ENCODE data around the gene ZNF771.
"Not testable (repeated sequence)": the region's sequence is repeated elsewhere in the genome, so short reads cannot be mapped to it uniquely, and the experiment has no call there.

ZNF771 gene

GRCh38 chr16:30382111-30382881 is 25.1 kb upstream of the ZNF771 start, which contains the start of gene SEPTIN1:
TSS of gene SEPTIN1 (minus strand) at chr16:30382561. CDS start at chr16:30382542, 19 bp downstream.
- Histone ChIP-seq H3K4me3 (ENCODE audit: insufficient read depth, low read depth, low read length) (no peak within 1 kb of the TSS), H3K27me3 (ENCODE audit: control insufficient read depth, insufficient read depth, low read length, poor library complexity, severe bottlenecking) (no peaks in the 10 kb centered on the region), H3K36me3 (ENCODE audit: control insufficient read depth, insufficient read depth, low read length) (no peaks in the 10 kb centered on the region), H3K27ac (ENCODE audit: insufficient read depth, low read depth, low read length, poor library complexity, severe bottlenecking) (no peak within 1 kb of the TSS), H3K9me3 (ENCODE audit: control insufficient read depth, low read length) (no peaks in the 10 kb centered on the region), H3K4me1 (ENCODE audit: control insufficient read depth, insufficient read depth, low read length) (peaks cover 2% of the 10 kb centered on the region)
- WGBS, 2 experiments = 86 to 91% methylated on average over 11 to 12 of the region's 12 CpGs

GRCh38 chr16:30383521-30383920 is 23.9 kb upstream of the ZNF771 start:
- no peaks in the 10 kb centered on the region for H3K27me3 ChIP-seq (ENCODE audit: control insufficient read depth, insufficient read depth, low read length, poor library complexity, severe bottlenecking)
- no peak overlapping the region for H3K27ac ChIP-seq (ENCODE audit: insufficient read depth, low read depth, low read length, poor library complexity, severe bottlenecking)
- H3K4me1 ChIP-seq (ENCODE audit: control insufficient read depth, insufficient read depth, low read length) = no peaks in the 10 kb centered on the region
- no peak overlapping the region for H3K4me3 ChIP-seq (ENCODE audit: insufficient read depth, low read depth, low read length)
- H3K9me3 ChIP-seq (ENCODE audit: control insufficient read depth, low read length) = no peaks in the 10 kb centered on the region
- no peaks in the 10 kb centered on the region for H3K36me3 ChIP-seq (ENCODE audit: control insufficient read depth, insufficient read depth, low read length)
- WGBS, 2 experiments = 79 to 80% methylated on average over 2 of the region's 2 CpGs

- Histone ChIP-seq H3K4me1 (ENCODE audit: control insufficient read depth, insufficient read depth, low read length) (peaks cover 33% of the 10 kb centered on the region), H3K4me3 (ENCODE audit: insufficient read depth, low read depth, low read length) (peak overlapping the region; percentile 96), H3K9me3 (ENCODE audit: control insufficient read depth, low read length) (no peaks in the 10 kb centered on the region), H3K27me3 (ENCODE audit: control insufficient read depth, insufficient read depth, low read length, poor library complexity, severe bottlenecking) (no peaks in the 10 kb centered on the region), H3K27ac (ENCODE audit: insufficient read depth, low read depth, low read length, poor library complexity, severe bottlenecking) (peak overlapping the region; percentile 99), H3K36me3 (ENCODE audit: control insufficient read depth, insufficient read depth, low read length) (peaks cover 14% of the 10 kb centered on the region)
- 0% methylated on average over 29 to 31 of the region's 31 CpGs for WGBS, 2 experiments
These were observed 12.7 kb upstream of the ZNF771 start for GRCh38 chr16:30394592-30395154.

GRCh38 chr16:30395155-30395991 is 12.0 kb upstream of the ZNF771 start, which contains the start of gene ZNF48:
TSS of gene ZNF48 (plus strand) at chr16:30395420. CDS start at chr16:30395795, 375 bp downstream.
- peak within 1 kb of the TSS; percentile 96 for H3K4me3 ChIP-seq (ENCODE audit: insufficient read depth, low read depth, low read length)
- WGBS, 2 experiments = 0% methylated on average over 103 of the region's 103 CpGs
- no peaks in the 10 kb centered on the region for H3K27me3 ChIP-seq (ENCODE audit: control insufficient read depth, insufficient read depth, low read length, poor library complexity, severe bottlenecking)
- H3K9me3 ChIP-seq (ENCODE audit: control insufficient read depth, low read length) = no peaks in the 10 kb centered on the region
- peak within 1 kb of the TSS; percentile 99 for H3K27ac ChIP-seq (ENCODE audit: insufficient read depth, low read depth, low read length, poor library complexity, severe bottlenecking)
- peaks cover 37% of the 10 kb centered on the region for H3K4me1 ChIP-seq (ENCODE audit: control insufficient read depth, insufficient read depth, low read length)
- peaks cover 14% of the 10 kb centered on the region for H3K36me3 ChIP-seq (ENCODE audit: control insufficient read depth, insufficient read depth, low read length)

- Histone ChIP-seq H3K9me3 (ENCODE audit: control insufficient read depth, low read length) (no peaks in the 10 kb centered on the region), H3K27ac (ENCODE audit: insufficient read depth, low read depth, low read length, poor library complexity, severe bottlenecking) (peak overlapping the region; percentile 99), H3K4me1 (ENCODE audit: control insufficient read depth, insufficient read depth, low read length) (peaks cover 37% of the 10 kb centered on the region), H3K4me3 (ENCODE audit: insufficient read depth, low read depth, low read length) (peak overlapping the region; percentile 96), H3K27me3 (ENCODE audit: control insufficient read depth, insufficient read depth, low read length, poor library complexity, severe bottlenecking) (no peaks in the 10 kb centered on the region), H3K36me3 (ENCODE audit: control insufficient read depth, insufficient read depth, low read length) (peaks cover 14% of the 10 kb centered on the region)
- 17 to 18% methylated on average over 12 of the region's 13 CpGs for WGBS, 2 experiments
These were observed 11.3 kb upstream of the ZNF771 start for GRCh38 chr16:30395992-30396585.

- H3K27me3 ChIP-seq (ENCODE audit: control insufficient read depth, insufficient read depth, low read length, poor library complexity, severe bottlenecking); H3K9me3 ChIP-seq (ENCODE audit: control insufficient read depth, low read length); H3K27ac ChIP-seq (ENCODE audit: insufficient read depth, low read depth, low read length, poor library complexity, severe bottlenecking): not testable (repeated sequence)
- H3K36me3 ChIP-seq (ENCODE audit: control insufficient read depth, insufficient read depth, low read length) = peaks cover 14% of the 10 kb centered on the region
- WGBS, 2 experiments = 87 to 90% methylated on average over 4 of the region's 4 CpGs
- peaks cover 37% of the 10 kb centered on the region for H3K4me1 ChIP-seq (ENCODE audit: control insufficient read depth, insufficient read depth, low read length)
- peak overlapping the region; percentile 96 for H3K4me3 ChIP-seq (ENCODE audit: insufficient read depth, low read depth, low read length)
These were observed 10.8 kb upstream of the ZNF771 start for GRCh38 chr16:30396627-30397026.

- WGBS, 2 experiments = 91 to 95% methylated on average over 4 of the region's 4 CpGs
- no peaks in the 10 kb centered on the region for H3K27me3 ChIP-seq (ENCODE audit: control insufficient read depth, insufficient read depth, low read length, poor library complexity, severe bottlenecking)
- no peak overlapping the region for H3K27ac ChIP-seq (ENCODE audit: insufficient read depth, low read depth, low read length, poor library complexity, severe bottlenecking)
- H3K4me3 ChIP-seq (ENCODE audit: insufficient read depth, low read depth, low read length) = no peak overlapping the region
- H3K9me3 ChIP-seq (ENCODE audit: control insufficient read depth, low read length) = no peaks in the 10 kb centered on the region
- H3K36me3 ChIP-seq (ENCODE audit: control insufficient read depth, insufficient read depth, low read length) = peaks cover 14% of the 10 kb centered on the region
- H3K4me1 ChIP-seq (ENCODE audit: control insufficient read depth, insufficient read depth, low read length) = peaks cover 37% of the 10 kb centered on the region
These were observed 10.3 kb upstream of the ZNF771 start for GRCh38 chr16:30397056-30397455.

GRCh38 chr16:30397776-30398660 is 9.4 kb upstream of the ZNF771 start:
- no peak overlapping the region for H3K27ac ChIP-seq (ENCODE audit: insufficient read depth, low read depth, low read length, poor library complexity, severe bottlenecking)
- no peak overlapping the region for H3K4me3 ChIP-seq (ENCODE audit: insufficient read depth, low read depth, low read length)
- H3K27me3 ChIP-seq (ENCODE audit: control insufficient read depth, insufficient read depth, low read length, poor library complexity, severe bottlenecking) = no peaks in the 10 kb centered on the region
- 95% methylated on average over 42 of the region's 42 CpGs for WGBS, 2 experiments
- peaks cover 37% of the 10 kb centered on the region for H3K4me1 ChIP-seq (ENCODE audit: control insufficient read depth, insufficient read depth, low read length)
- H3K9me3 ChIP-seq (ENCODE audit: control insufficient read depth, low read length) = no peaks in the 10 kb centered on the region
- peaks cover 14% of the 10 kb centered on the region for H3K36me3 ChIP-seq (ENCODE audit: control insufficient read depth, insufficient read depth, low read length)

GRCh38 chr16:30398661-30399434 is 8.6 kb upstream of the ZNF771 start:
- H3K9me3 ChIP-seq (ENCODE audit: control insufficient read depth, low read length) = no peaks in the 10 kb centered on the region
- H3K4me3 ChIP-seq (ENCODE audit: insufficient read depth, low read depth, low read length) = peak overlapping the region; percentile 35
- H3K27ac ChIP-seq (ENCODE audit: insufficient read depth, low read depth, low read length, poor library complexity, severe bottlenecking) = peak overlapping the region; percentile 32
- H3K27me3 ChIP-seq (ENCODE audit: control insufficient read depth, insufficient read depth, low read length, poor library complexity, severe bottlenecking) = no peaks in the 10 kb centered on the region
- peaks cover 14% of the 10 kb centered on the region for H3K36me3 ChIP-seq (ENCODE audit: control insufficient read depth, insufficient read depth, low read length)
- WGBS, 2 experiments = 89% methylated on average over 23 of the region's 23 CpGs
- H3K4me1 ChIP-seq (ENCODE audit: control insufficient read depth, insufficient read depth, low read length) = peaks cover 33% of the 10 kb centered on the region

Data from ectodermal cell (in vitro differentiated cells).